K562 (cell line): ENCODE data around the gene CDC42EP5. TPM values are rescaled to one million over a fixed set of nuclear protein-coding genes. Genes with fewer than 3 reads are reported as not detected.

ENCODE experiments used
- ARID1B ChIP-seq: fragments of 450-650 bp; IDR thresholded peaks from 2 replicates; pipeline ENCODE4 v1.6.1; 2016; ENCODE audit warnings: antibody characterized with exemption, mild to moderate bottlenecking, inconsistent platforms
- CBFA2T3 ChIP-seq: fragments of 450-650 bp; IDR thresholded peaks from 2 replicates; pipeline ENCODE4 v1.6.1; 2017
- CC2D1A ChIP-seq: fragments of 450-650 bp; IDR thresholded peaks from 2 replicates; pipeline ENCODE4 v1.6.1; 2017; ENCODE audit warnings: mild to moderate bottlenecking
- CEBPG ChIP-seq, 3 experiments: fragments of 200-800 bp in 1 of 3; sonication (Bioruptor generic) in 1 of 3; sonication (generic) in 1 of 3; formaldehyde crosslinking in 1 of 3; IDR thresholded peaks in 2 of 3; conservative IDR thresholded peaks in 1 of 3; 2 replicates each; pipeline versions ENCODE4 v1.6.1 to v1.8.0; 2016 to 2022; ENCODE audit warnings: missing compliant biosample characterization in 2 of 3, missing genetic modification characterization in 2 of 3, mild to moderate bottlenecking in 1 of 3, missing genetic modification reagents in 1 of 3
- CEBPZ ChIP-seq: fragments of 150-350 bp; IDR thresholded peaks from 2 replicates; pipeline ENCODE4 v1.6.1; 2014; ENCODE audit warnings: low read depth, mild to moderate bottlenecking, low read length, borderline replicate concordance
- CREM ChIP-seq: IDR thresholded peaks from 2 replicates; pipeline ENCODE4 v1.6.1; 2014; ENCODE audit warnings: antibody characterized with exemption, low read depth
- GABPA ChIP-seq: fragments of 200-800 bp; sonication (Bioruptor generic); conservative IDR thresholded peaks from 2 replicates; pipeline ENCODE4 v1.6.1; 2016; ENCODE audit warnings: low read depth, missing genetic modification characterization, missing compliant biosample characterization
- JUND ChIP-seq, 2 experiments: IDR thresholded peaks; 2 replicates in 1 of 2; 3 replicates in 1 of 2; pipeline ENCODE4 v1.6.1; 2011; ENCODE audit warnings: borderline replicate concordance in 2 of 2, low read depth in 2 of 2, low read length in 2 of 2, improper control_type of control experiment in 1 of 2, missing biosample characterization in 1 of 2, missing genetic modification characterization in 1 of 2, missing genetic modification reagents in 1 of 2
- MBD2 ChIP-seq: sonication (generic); IDR thresholded peaks from 2 replicates; pipeline ENCODE4 v1.6.1; 2016; ENCODE audit warnings: low read depth, borderline replicate concordance
- MYC ChIP-seq, 2 experiments: fragments of 250-450 bp in 1 of 2; sonication (Bioruptor Pico) in 1 of 2; IDR thresholded peaks; 2 replicates each; pipeline versions ENCODE4 v1.5.1 to v1.6.1; 2012 to 2021; ENCODE audit warnings: low read depth in 2 of 2, borderline replicate concordance in 1 of 2, improper control_type of control experiment in 1 of 2, low read length in 1 of 2, mild to moderate bottlenecking in 1 of 2, moderate library complexity in 1 of 2
- POLR2AphosphoS5 ChIP-seq: IDR thresholded peaks from 2 replicates; pipeline ENCODE4 v1.6.1; 2011; ENCODE audit warnings: mild to moderate bottlenecking, low read depth, low read length, moderate library complexity; ENCODE audit not compliant: control insufficient read depth, insufficient read depth
- RCOR1 ChIP-seq, 2 experiments: IDR thresholded peaks; 2 replicates each; pipeline ENCODE4 v1.6.1; 2012; ENCODE audit warnings: low read depth in 2 of 2, low read length in 2 of 2, borderline replicate concordance in 1 of 2, improper control_type of control experiment in 1 of 2
- SMARCA4 ChIP-seq: fragments of 450-650 bp; IDR thresholded peaks from 2 replicates; pipeline ENCODE4 v1.6.1; 2016
- TBL1XR1 ChIP-seq, 2 experiments: IDR thresholded peaks; 2 replicates each; pipeline ENCODE4 v1.6.1; 2012; ENCODE audit warnings: improper control_type of control experiment in 2 of 2, low read length in 2 of 2, mild to moderate bottlenecking in 1 of 2
- TEAD2 ChIP-seq: fragments of 450-650 bp; IDR thresholded peaks from 2 replicates; pipeline ENCODE4 v1.6.1; 2016; ENCODE audit warnings: missing genetic modification characterization, control low read depth, missing compliant biosample characterization
- polyA plus RNA-seq, 8 experiments: library from polyadenylated mRNA; depleted of rRNA in 4 of 8; stranded (reverse) in 5 of 8; unstranded in 3 of 8; fragments of >200 nt; fragmentation: Nextera tagmentation in 2 of 8; fragmentation: Illumina TruSeq in 1 of 8; extraction: Ambion mirVana in 2 of 8; extraction: Trizol in 1 of 8; gene quantifications; 2 replicates each; pipeline versions ENCODE4 v1.2.1 to v1.2.3, GENCODE V29; 2011 to 2014; ENCODE audit warnings: inconsistent platforms in 1 of 8, missing spikeins in 1 of 8
- total RNA-seq, 7 experiments: library from RNA; depleted of rRNA in 6 of 7; stranded (reverse); fragments of >200 nt in 6 of 7; fragmentation: Illumina TruSeq in 2 of 7; extraction: Trizol in 2 of 7; gene quantifications; 2 replicates each; pipeline versions ENCODE4 v1.2.1 to v1.2.3, GENCODE V29; 2011 to 2021; ENCODE audit warnings: low replicate concordance in 1 of 7
- TF ChIP-seq, protein P1 (sequence below): IDR thresholded peaks from 2 replicates; pipeline ENCODE4 v1.6.1; 2014; ENCODE audit warnings: antibody characterized with exemption
- TF ChIP-seq, protein P2 (sequence below): fragments of 200-800 bp; sonication (Bioruptor generic); IDR thresholded peaks from 2 replicates; pipeline ENCODE4 v1.6.1; 2017; ENCODE audit warnings: missing genetic modification characterization, missing compliant biosample characterization
- TF ChIP-seq, protein P3 (sequence below), 2 experiments: fragments of 200-800 bp in 1 of 2; sonication (Bioruptor generic) in 1 of 2; sonication (generic) in 1 of 2; formaldehyde crosslinking in 1 of 2; IDR thresholded peaks in 1 of 2; conservative IDR thresholded peaks in 1 of 2; 2 replicates each; pipeline versions ENCODE4 v1.5.0 to v1.6.1; 2016 to 2020; ENCODE audit warnings: missing compliant biosample characterization in 1 of 2, missing genetic modification characterization in 1 of 2, missing genetic modification reagents in 1 of 2

CDC42EP5 gene
- total and polyA plus RNA-seq, 9 of the 15 experiments (the other 6 are each of a cell fraction or from before 2014, with no cell fraction given): 0.15 to 0.38 TPM; not detected in 7

- peak; percentile 95 for TF ChIP-seq JUND (IDR thresholded peaks at IDR 0.05; ENCODE audit: borderline replicate concordance, low read depth, low read length)
- TF ChIP-seq JUND (tag; IDR thresholded peaks at IDR 0.05; ENCODE audit: borderline replicate concordance, low read depth, low read length): peak; percentile 88; the same call in 1 of the 3 replicates
- peak; percentile 67; the same call in 1 of the 2 replicates for TF ChIP-seq POLR2AphosphoS5
- TF ChIP-seq ARID1B: peak; percentile 95
- TF ChIP-seq, protein P1, sequence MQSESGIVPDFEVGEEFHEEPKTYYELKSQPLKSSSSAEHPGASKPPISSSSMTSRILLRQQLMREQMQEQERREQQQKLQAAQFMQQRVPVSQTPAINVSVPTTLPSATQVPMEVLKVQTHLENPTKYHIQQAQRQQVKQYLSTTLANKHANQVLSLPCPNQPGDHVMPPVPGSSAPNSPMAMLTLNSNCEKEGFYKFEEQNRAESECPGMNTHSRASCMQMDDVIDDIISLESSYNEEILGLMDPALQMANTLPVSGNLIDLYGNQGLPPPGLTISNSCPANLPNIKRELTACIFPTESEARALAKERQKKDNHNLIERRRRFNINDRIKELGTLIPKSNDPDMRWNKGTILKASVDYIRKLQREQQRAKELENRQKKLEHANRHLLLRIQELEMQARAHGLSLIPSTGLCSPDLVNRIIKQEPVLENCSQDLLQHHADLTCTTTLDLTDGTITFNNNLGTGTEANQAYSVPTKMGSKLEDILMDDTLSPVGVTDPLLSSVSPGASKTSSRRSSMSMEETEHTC: peak; percentile 68
- no peak for TF ChIP-seq TEAD2 (tag)
- no peak for TF ChIP-seq MBD2
- peak; percentile 92 for TF ChIP-seq SMARCA4
- TF ChIP-seq CREM: peak; percentile 61; the same call in 1 of the 2 replicates
- peak in 1 of 2 experiments; percentile 83; a peak in 2 of 4 replicates for TF ChIP-seq RCOR1 (IDR thresholded peaks at IDR 0.05; ENCODE audit: borderline replicate concordance in 1 of 2, low read depth in 2 of 2, low read length in 2 of 2)
- no peak for TF ChIP-seq CEBPG (CRISPR knock-in tag; IDR thresholded peaks at IDR 0.05)
- TF ChIP-seq CEBPG (tag; conservative IDR thresholded peaks at IDR 0.05 in 1 of 2, IDR thresholded peaks at IDR 0.05 in 1 of 2): 0 out of 4 replicates have a peak, but pooled peaks of 1 of the 2 experiments have one; percentile 45
- TF ChIP-seq CC2D1A: 0 out of 2 replicates have a peak, but pooled peaks have one; percentile 26
- TF ChIP-seq, protein P2, sequence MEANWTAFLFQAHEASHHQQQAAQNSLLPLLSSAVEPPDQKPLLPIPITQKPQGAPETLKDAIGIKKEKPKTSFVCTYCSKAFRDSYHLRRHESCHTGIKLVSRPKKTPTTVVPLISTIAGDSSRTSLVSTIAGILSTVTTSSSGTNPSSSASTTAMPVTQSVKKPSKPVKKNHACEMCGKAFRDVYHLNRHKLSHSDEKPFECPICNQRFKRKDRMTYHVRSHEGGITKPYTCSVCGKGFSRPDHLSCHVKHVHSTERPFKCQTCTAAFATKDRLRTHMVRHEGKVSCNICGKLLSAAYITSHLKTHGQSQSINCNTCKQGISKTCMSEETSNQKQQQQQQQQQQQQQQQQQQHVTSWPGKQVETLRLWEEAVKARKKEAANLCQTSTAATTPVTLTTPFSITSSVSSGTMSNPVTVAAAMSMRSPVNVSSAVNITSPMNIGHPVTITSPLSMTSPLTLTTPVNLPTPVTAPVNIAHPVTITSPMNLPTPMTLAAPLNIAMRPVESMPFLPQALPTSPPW (CRISPR knock-in tag): peak; percentile 30; the same call in 1 of the 2 replicates
- no peak for TF ChIP-seq MYC (IDR thresholded peaks at IDR 0.05; ENCODE audit: low read depth, low read length)
- no peak for TF ChIP-seq MYC (CRISPR knock-in tag; IDR thresholded peaks at IDR 0.05; ENCODE audit: borderline replicate concordance, low read depth)
- 0 out of 2 replicates have a peak, but pooled peaks have one; percentile 38 for TF ChIP-seq GABPA (tag)
- TF ChIP-seq, protein P3, sequence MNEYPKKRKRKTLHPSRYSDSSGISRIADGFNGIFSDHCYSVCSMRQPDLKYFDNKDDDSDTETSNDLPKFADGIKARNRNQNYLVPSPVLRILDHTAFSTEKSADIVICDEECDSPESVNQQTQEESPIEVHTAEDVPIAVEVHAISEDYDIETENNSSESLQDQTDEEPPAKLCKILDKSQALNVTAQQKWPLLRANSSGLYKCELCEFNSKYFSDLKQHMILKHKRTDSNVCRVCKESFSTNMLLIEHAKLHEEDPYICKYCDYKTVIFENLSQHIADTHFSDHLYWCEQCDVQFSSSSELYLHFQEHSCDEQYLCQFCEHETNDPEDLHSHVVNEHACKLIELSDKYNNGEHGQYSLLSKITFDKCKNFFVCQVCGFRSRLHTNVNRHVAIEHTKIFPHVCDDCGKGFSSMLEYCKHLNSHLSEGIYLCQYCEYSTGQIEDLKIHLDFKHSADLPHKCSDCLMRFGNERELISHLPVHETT (CRISPR knock-in tag; conservative IDR thresholded peaks at IDR 0.05 in 1 of 2, IDR thresholded peaks at IDR 0.05 in 1 of 2): peak in 1 of 2 experiments; percentile 51; a peak in 2 of 4 replicates
- no peak for TF ChIP-seq CEBPZ
- TF ChIP-seq CBFA2T3: peak; percentile 92
- TF ChIP-seq TBL1XR1 (IDR thresholded peaks at IDR 0.05; ENCODE audit: low read length in 2 of 2): peak in 1 of 2 experiments; percentile 19; a peak in 1 of 4 replicates
Measured at GRCh38 chr19:54518844-54519243, 45.7 kb upstream of the CDC42EP5 start (continued).
